Endothelial cell (in vitro differentiated cells): ENCODE measurements around the gene ABCC6. TPM values are rescaled to one million over a fixed set of nuclear protein-coding genes. Genes with fewer than 3 reads are reported as not detected.
"Not testable (repeated sequence)": the region's sequence is repeated elsewhere in the genome, so short reads cannot be mapped to it uniquely, and the experiment has no call there.

Source experiments
- DNase-seq: peaks from one replicate; pipeline ENCODE4 v3.0.0; 2021; ENCODE audit warnings: low spot score
- H3K27ac Mint-ChIP-seq: one replicate; pipeline ENCODE4 v1.8.0; 2021; ENCODE audit warnings: mixed read lengths, inconsistent platforms; ENCODE audit not compliant: unreplicated experiment
- H3K27me3 Mint-ChIP-seq: one replicate; pipeline ENCODE4 v1.8.0; 2021; ENCODE audit warnings: mild to moderate bottlenecking, moderate library complexity, mixed read lengths, inconsistent platforms; ENCODE audit not compliant: unreplicated experiment
- H3K36me3 Mint-ChIP-seq: one replicate; pipeline ENCODE4 v1.8.0; 2021; ENCODE audit warnings: mild to moderate bottlenecking, low read depth, mixed read lengths, inconsistent platforms; ENCODE audit not compliant: unreplicated experiment
- H3K4me1 Mint-ChIP-seq: one replicate; pipeline ENCODE4 v1.8.0; 2021; ENCODE audit warnings: mild to moderate bottlenecking, mixed read lengths, inconsistent platforms; ENCODE audit not compliant: unreplicated experiment
- H3K4me3 Mint-ChIP-seq: one replicate; pipeline ENCODE4 v1.8.0; 2021; ENCODE audit warnings: mild to moderate bottlenecking, mixed read lengths, inconsistent platforms; ENCODE audit not compliant: unreplicated experiment
- H3K9me3 Mint-ChIP-seq: one replicate; pipeline ENCODE4 v1.8.0; 2021; ENCODE audit warnings: mixed read lengths, inconsistent platforms; ENCODE audit not compliant: unreplicated experiment
- CTCF ChIP-seq: fragments of 200-600 bp; sonication (generic); IDR thresholded peaks from one replicate; pipeline ENCODE4 v1.5.0; 2021; ENCODE audit warnings: antibody characterized with exemption; ENCODE audit not compliant: unreplicated experiment
- total RNA-seq: library from RNA; stranded (reverse); fragmentation: NEBNext Ultra II Directional; extraction: Animal tissue kit (Norgen Biotek cat#: 25700); gene quantifications from one replicate; pipeline ENCODE4 v1.2.1, GENCODE V29; 2021; ENCODE audit not compliant: unreplicated experiment

Gene ABCC6
- total RNA-seq, 1 donor from 2014 or later: 0.36 TPM

- Mint-ChIP-seq H3K27ac (no peak overlapping the region), H3K4me1 (no peaks in the 10 kb centered on the region), H3K9me3 (no peaks in the 10 kb centered on the region), H3K36me3 (peaks cover 13% of the 10 kb centered on the region), H3K4me3 (no peak overlapping the region), H3K27me3 (peaks cover 7% of the 10 kb centered on the region)
- DNase-seq: no peak
- no peak for TF ChIP-seq CTCF
These were observed 60.7 kb downstream of the ABCC6 start for GRCh38 chr16:16162591-16162990.

GRCh38 chr16:16161840-16162239, 61.5 kb downstream of the ABCC6 start:
- H3K4me1 Mint-ChIP-seq, H3K9me3 Mint-ChIP-seq, H3K27ac Mint-ChIP-seq: not testable (repeated sequence)

GRCh38 chr16:16161319-16161718, 62.0 kb downstream of the ABCC6 start:
- no peak for DNase-seq
- Mint-ChIP-seq H3K36me3 (peaks cover 13% of the 10 kb centered on the region), H3K4me3 (no peak overlapping the region), H3K27me3 (peaks cover 7% of the 10 kb centered on the region), H3K9me3 (no peaks in the 10 kb centered on the region), H3K27ac (no peak overlapping the region), H3K4me1 (no peaks in the 10 kb centered on the region)
- no peak for TF ChIP-seq CTCF

More at GRCh38 chr16:16161840-16162239, 61.5 kb downstream of the ABCC6 start:
- DNase-seq, H3K4me3 Mint-ChIP-seq, H3K27me3 Mint-ChIP-seq: not testable (repeated sequence)
- H3K36me3 Mint-ChIP-seq: peaks cover 13% of the 10 kb centered on the region

GRCh38 chr16:16159662-16160061, 63.6 kb downstream of the ABCC6 start:
- Mint-ChIP-seq H3K27ac (no peak overlapping the region), H3K36me3 (peaks cover 13% of the 10 kb centered on the region), H3K9me3 (no peaks in the 10 kb centered on the region), H3K4me3 (no peak overlapping the region), H3K27me3 (peaks cover 8% of the 10 kb centered on the region), H3K4me1 (no peaks in the 10 kb centered on the region)
- DNase-seq: no peak
- TF ChIP-seq CTCF: no peak

GRCh38 chr16:16158741-16159374, 64.4 kb downstream of the ABCC6 start:
- peaks cover 13% of the 10 kb centered on the region for H3K36me3 Mint-ChIP-seq
- H3K27ac Mint-ChIP-seq: no peak overlapping the region
- no peaks in the 10 kb centered on the region for H3K9me3 Mint-ChIP-seq
- peaks cover 8% of the 10 kb centered on the region for H3K27me3 Mint-ChIP-seq
- no peak for DNase-seq
- no peaks in the 10 kb centered on the region for H3K4me1 Mint-ChIP-seq
- no peak overlapping the region for H3K4me3 Mint-ChIP-seq
- TF ChIP-seq CTCF: no peak
